PFSK-1 (cell line): ENCODE data around the gene STK35.

Experiments used
- FOXP2 ChIP-seq: optimal IDR thresholded peaks from 2 replicates; pipeline ENCODE3; 2011; ENCODE audit warnings: borderline replicate concordance, control low read depth, inconsistent platforms; ENCODE audit not compliant: insufficient read depth; ENCODE audit errors: extremely low read length, extremely low read depth
- POLR2AphosphoS5 ChIP-seq: IDR thresholded peaks from 2 replicates; pipeline ENCODE4 v1.6.1; 2012; ENCODE audit warnings: low read depth, mild to moderate bottlenecking, control low read depth, low read length, moderate library complexity
- REST ChIP-seq, 2 experiments: IDR thresholded peaks; 2 replicates each; pipeline versions ENCODE4 v1.6.1 to v1.8.0; 2011 to 2012; ENCODE audit warnings: low read depth in 2 of 2, low read length in 2 of 2, control low read depth in 1 of 2, inconsistent platforms in 1 of 2, mild to moderate bottlenecking in 1 of 2, moderate library complexity in 1 of 2; ENCODE audit not compliant: insufficient read depth in 1 of 2
- SIN3A ChIP-seq: IDR thresholded peaks from 2 replicates; pipeline ENCODE4 v1.6.1; 2012; ENCODE audit warnings: mild to moderate bottlenecking, low read length, moderate library complexity, borderline replicate concordance; ENCODE audit not compliant: insufficient read depth
- TAF1 ChIP-seq: IDR thresholded peaks from 2 replicates; pipeline ENCODE4 v1.6.1; 2012; ENCODE audit warnings: low read length, control low read depth, borderline replicate concordance; ENCODE audit not compliant: insufficient read depth

STK35 gene

GRCh38 chr20:2146080-2146867 is 44.6 kb downstream of the STK35 start:
- TF ChIP-seq FOXP2 (no peak), TAF1 (no peak), REST (IDR thresholded peaks at IDR 0.05; ENCODE audit: insufficient read depth in 1 of 2, low read depth in 2 of 2, low read length in 2 of 2) (no peak), POLR2AphosphoS5 (no peak), SIN3A (no peak)

GRCh38 chr20:2149507-2149906 is 47.9 kb downstream of the STK35 start:
- TF ChIP-seq TAF1 = no peak
- TF ChIP-seq POLR2AphosphoS5 = no peak
- TF ChIP-seq REST (IDR thresholded peaks at IDR 0.05; ENCODE audit: insufficient read depth in 1 of 2, low read depth in 2 of 2, low read length in 2 of 2) = no peak
- no peak for TF ChIP-seq SIN3A
- TF ChIP-seq FOXP2 = no peak

GRCh38 chr20:2150660-2151059 is 49.0 kb downstream of the STK35 start:
- TF ChIP-seq SIN3A (no peak), REST (IDR thresholded peaks at IDR 0.05; ENCODE audit: insufficient read depth in 1 of 2, low read depth in 2 of 2, low read length in 2 of 2) (no peak), POLR2AphosphoS5 (no peak), TAF1 (no peak), FOXP2 (no peak)

- TF ChIP-seq REST (IDR thresholded peaks at IDR 0.05; ENCODE audit: insufficient read depth in 1 of 2, low read depth in 2 of 2, low read length in 2 of 2) (no peak), FOXP2 (no peak), SIN3A (no peak), POLR2AphosphoS5 (no peak), TAF1 (no peak)
These were observed 50.2 kb downstream of the STK35 start for GRCh38 chr20:2151858-2152281.

- no peak for TF ChIP-seq POLR2AphosphoS5
- TF ChIP-seq SIN3A = no peak
- TF ChIP-seq REST (IDR thresholded peaks at IDR 0.05; ENCODE audit: insufficient read depth in 1 of 2, low read depth in 2 of 2, low read length in 2 of 2) = no peak
- no peak for TF ChIP-seq FOXP2
- TF ChIP-seq TAF1 = no peak
These were observed 50.7 kb downstream of the STK35 start for GRCh38 chr20:2152317-2152716.
